Measurements from ENCODE around the gene CEP95. TPM values are rescaled to one million over a fixed set of nuclear protein-coding genes. Genes with fewer than 3 reads are reported as not detected.

CEP95 gene
- total RNA-seq, 1 experiment from 2014 or later: 63.8 TPM

GRCh38 chr17:64554028-64554637 lies 47.4 kb downstream of the CEP95 start:
- H3K36me3 Mint-ChIP-seq: peaks cover 7% of the 10 kb centered on the region
- DNase-seq (ENCODE audit: low spot score) (no peak), ATAC-seq (no peak)
- no peak overlapping the region for H3K27ac Mint-ChIP-seq
- no peak for TF ChIP-seq IRF2 (CRISPR knock-in tag; IDR thresholded peaks at IDR 0.05; ENCODE audit: borderline replicate concordance, low read depth)
- TF ChIP-seq USF1 (CRISPR knock-in tag; IDR thresholded peaks at IDR 0.05): no peak
- no peak for TF ChIP-seq ZBTB21 (CRISPR knock-in tag; IDR thresholded peaks at IDR 0.05; ENCODE audit: borderline replicate concordance)
- TF ChIP-seq E2F1 (CRISPR knock-in tag; IDR thresholded peaks at IDR 0.05): no peak
- TF ChIP-seq CREM (CRISPR knock-in tag; IDR thresholded peaks at IDR 0.05): no peak
- TF ChIP-seq AR (CRISPR knock-in tag; IDR thresholded peaks at IDR 0.05): no peak
- no peak for TF ChIP-seq E2F5 (CRISPR knock-in tag; IDR thresholded peaks at IDR 0.05)
- TF ChIP-seq ZNF121 (CRISPR knock-in tag; IDR thresholded peaks at IDR 0.05): no peak
- no peak for TF ChIP-seq FOXK1 (CRISPR knock-in tag; IDR thresholded peaks at IDR 0.05)
- no peak for TF ChIP-seq TEAD1 (CRISPR knock-in tag; IDR thresholded peaks at IDR 0.05)
- no peak for TF ChIP-seq NR1H2 (CRISPR knock-in tag; IDR thresholded peaks at IDR 0.05)
- TF ChIP-seq ATF6 (CRISPR knock-in tag; IDR thresholded peaks at IDR 0.05): no peak
- TF ChIP-seq ZNF232 (CRISPR knock-in tag; IDR thresholded peaks at IDR 0.05): no peak
- TF ChIP-seq ZNF512 (CRISPR knock-in tag; IDR thresholded peaks at IDR 0.05; ENCODE audit: borderline replicate concordance): no peak
- CTCF ChIA-PET: interaction anchor here (1.4 kb wide), 1 partner anchor 183 kb away, joined by 4 read pairs; no protein-coding TSS in a partner anchor
- H3K4me1 Mint-ChIP-seq: peaks cover 9% of the 10 kb centered on the region
- no peaks in the 10 kb centered on the region for H3K9me3 Mint-ChIP-seq
- no peak overlapping the region for H3K4me3 Mint-ChIP-seq
- POLR2A ChIA-PET: no interaction called here
- no peaks in the 10 kb centered on the region for H3K27me3 Mint-ChIP-seq (ENCODE audit: low read depth)

GRCh38 chr17:64555281-64555680 lies 48.5 kb downstream of the CEP95 start:
- no peak for DNase-seq (ENCODE audit: low spot score)
- POLR2A ChIA-PET: no interaction called here
- Mint-ChIP-seq H3K27ac (no peak overlapping the region), H3K9me3 (no peaks in the 10 kb centered on the region), H3K4me1 (peaks cover 9% of the 10 kb centered on the region), H3K27me3 (ENCODE audit: low read depth) (no peaks in the 10 kb centered on the region), H3K4me3 (no peak overlapping the region), H3K36me3 (peaks cover 8% of the 10 kb centered on the region)
- ATAC-seq: no peak
- CTCF ChIA-PET: no interaction called here
- TF ChIP-seq ZBTB43 (CRISPR knock-in tag; IDR thresholded peaks at IDR 0.05) (no peak), RELA (CRISPR knock-in tag; IDR thresholded peaks at IDR 0.05; ENCODE audit: borderline replicate concordance) (no peak), ZSCAN18 (CRISPR knock-in tag; IDR thresholded peaks at IDR 0.05) (no peak), SMAD4 (CRISPR knock-in tag; IDR thresholded peaks at IDR 0.05) (no peak), NFATC4 (CRISPR knock-in tag; IDR thresholded peaks at IDR 0.05) (no peak), CBFB (CRISPR knock-in tag; IDR thresholded peaks at IDR 0.05; ENCODE audit: low read depth) (no peak), ATF3 (CRISPR knock-in tag; conservative IDR thresholded peaks at IDR 0.05) (no peak), USF1 (CRISPR knock-in tag; IDR thresholded peaks at IDR 0.05) (no peak)

Measured in WTC11 (cell line).